Activated CD4-positive, alpha-beta T cell treated with anti-CD3 and anti-CD28 coated beads for 48 hours (primary cell): ENCODE measurements around the gene CD96.
"Not testable (repeated sequence)": the region's sequence is repeated elsewhere in the genome, so short reads cannot be mapped to it uniquely, and the experiment has no call there.

ENCODE experiments used
- DNase-seq: peaks from one replicate; pipeline ENCODE4 v3.0.0-alpha.2; 2020

Gene CD96

GRCh38 chr3:111630638-111631037, 88.6 kb downstream of the CD96 start:
- not testable (repeated sequence) for DNase-seq

DNA sequence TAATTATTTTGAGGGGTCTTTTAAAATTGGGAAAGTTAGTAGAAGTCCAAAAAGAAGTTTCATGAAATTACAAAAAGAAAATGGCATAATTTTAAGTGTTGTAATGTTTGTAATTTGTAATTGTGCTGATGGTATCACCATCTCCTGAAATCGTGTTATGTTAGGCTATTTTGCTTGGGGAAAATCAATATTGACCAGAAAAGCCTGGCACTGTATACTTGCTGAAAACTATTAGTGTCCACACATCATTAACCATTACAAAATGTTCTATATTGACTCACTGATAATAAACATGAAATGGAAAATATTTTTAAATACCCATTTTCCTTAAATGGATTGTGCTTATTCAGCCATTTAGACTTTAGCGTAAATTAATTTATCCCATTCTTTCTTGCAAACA, 93.4 kb downstream of the CD96 start:
- no peak for DNase-seq

DNA sequence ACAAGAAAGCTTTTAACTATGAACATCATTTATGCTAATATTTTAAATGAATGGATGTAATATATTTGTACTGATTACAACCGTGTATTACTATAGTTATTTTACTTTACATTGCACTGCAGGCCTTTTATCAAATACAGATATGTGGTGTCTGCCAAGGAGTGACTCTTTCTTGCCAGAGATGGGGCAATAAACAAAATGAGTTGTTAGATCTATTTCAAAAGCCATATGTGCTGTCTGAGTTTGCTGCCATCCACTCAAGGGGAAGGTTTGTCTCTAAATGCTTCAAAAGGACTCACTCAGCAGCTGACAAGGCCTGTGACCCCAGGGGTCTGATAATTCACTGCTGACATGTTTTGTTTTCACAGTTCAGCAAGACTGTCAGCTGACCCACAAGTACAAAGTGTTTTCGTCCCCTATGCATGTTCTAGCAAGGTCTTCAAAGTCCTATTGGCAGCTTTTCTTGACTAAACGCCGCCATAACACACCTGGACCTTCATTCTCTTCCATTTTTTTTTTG, 94.4 kb downstream of the CD96 start:
- DNase-seq, result no peak

DNA sequence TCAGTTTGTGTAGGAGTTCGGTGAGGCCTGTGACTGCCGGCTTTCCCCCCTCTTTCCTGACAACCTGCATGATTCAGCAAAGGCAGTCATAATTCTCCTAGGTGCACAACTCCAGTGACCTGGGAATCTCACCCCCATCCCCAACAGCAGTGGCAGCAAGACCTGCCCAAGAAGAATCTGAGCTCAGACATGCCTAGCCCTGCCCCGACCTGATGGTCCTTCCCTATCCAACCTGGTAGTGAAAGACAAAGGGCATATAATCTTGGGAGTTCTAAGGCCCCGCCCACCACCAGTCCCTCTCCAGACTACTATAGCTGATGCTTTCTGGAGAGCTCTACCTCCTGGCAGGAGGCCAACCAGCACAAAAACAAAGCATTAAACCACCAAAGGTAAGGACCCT, 97.3 kb downstream of the CD96 start:
- DNase-seq, result no peak

DNA sequence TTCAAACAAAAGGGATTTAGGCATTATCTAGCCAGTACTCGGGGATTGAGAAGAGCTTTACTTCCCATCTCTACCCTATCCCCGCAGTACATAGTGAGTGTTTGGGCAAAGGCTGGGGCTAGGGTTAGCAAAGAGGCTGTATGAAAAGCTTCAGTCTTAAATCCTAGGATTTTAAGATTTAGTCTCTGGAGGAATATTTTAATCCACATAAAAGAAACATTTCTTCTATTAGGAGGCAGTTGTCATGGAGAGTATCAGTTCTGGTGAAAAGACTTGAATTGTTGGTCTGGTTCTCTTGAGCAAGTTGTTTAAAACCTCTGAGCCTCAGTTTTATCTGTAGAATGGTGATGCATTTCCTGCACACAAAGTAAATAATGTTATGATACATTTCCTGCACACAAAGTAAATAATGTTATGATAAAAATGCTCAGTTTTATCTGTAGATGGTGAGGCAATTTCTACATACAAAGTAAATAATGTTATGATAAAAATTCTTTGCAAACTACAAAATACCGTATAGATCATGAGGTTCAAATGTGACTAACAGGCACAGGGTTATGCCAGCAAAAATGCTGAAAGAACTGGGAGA, 107.1 kb downstream of the CD96 start:
- no peak for DNase-seq

GRCh38 chr3:111650378-111651275, 108.6 kb downstream of the CD96 start:
- DNase-seq, result no peak

DNA sequence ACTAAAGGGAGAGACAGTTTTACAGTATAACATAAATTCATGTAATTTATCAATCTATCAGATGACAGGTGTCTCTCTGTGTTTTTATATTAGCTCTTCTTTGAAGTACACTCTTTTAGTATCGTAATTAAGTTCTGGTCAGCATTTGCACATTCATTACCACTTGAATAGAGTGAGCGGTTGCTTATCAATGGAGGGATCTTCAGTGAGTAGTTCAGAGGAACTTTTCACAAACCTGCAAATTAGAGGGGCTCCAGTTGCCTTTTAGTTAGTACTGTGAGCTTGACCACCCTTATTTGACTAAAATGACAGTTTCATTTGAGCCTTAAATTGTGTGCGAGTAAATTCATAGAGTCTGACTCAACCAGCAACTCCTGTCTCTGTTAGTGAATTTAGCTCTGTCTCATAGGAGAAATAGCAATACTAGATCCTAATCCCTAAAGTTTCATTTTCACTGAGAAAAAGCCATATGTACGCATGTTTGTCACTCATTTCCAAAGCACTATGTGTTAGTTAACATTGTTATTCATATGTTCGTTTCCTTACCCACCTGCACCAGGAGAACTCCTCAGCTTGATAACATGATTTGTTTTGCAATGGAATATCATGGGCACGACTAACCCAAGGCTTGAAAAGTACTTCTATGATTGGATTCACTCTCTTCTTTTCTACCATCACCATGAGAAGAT, 110.6 kb downstream of the CD96 start:
- DNase-seq, result no peak

DNA sequence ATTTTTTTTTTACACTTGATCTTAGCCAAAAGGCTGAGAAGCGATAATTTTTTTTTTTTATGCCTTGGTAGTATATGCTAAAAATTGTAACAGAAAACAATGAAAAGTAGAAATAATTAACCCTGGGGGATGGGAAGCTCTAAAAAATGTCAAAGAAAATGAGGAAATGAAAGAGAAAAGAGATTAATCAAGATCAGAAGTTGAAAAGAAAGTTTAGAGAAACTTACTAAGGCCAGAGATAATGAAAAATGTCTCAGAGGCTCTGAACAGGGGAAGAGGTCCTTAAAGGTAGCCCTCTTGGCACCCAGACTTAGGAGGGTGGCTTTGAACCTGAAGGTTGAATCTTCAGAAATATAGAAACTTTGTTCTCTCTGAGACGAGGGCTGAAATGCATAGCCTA, 111.8 kb downstream of the CD96 start:
- no peak for DNase-seq

- no peak for DNase-seq
Measured at GRCh38 chr3:111662012-111662411, 120.0 kb downstream of the CD96 start.

- DNase-seq, result no peak
Measured at GRCh38 chr3:111662907-111663306, 120.9 kb downstream of the CD96 start.

- DNase-seq, result peak; percentile 7
Measured at GRCh38 chr3:111666041-111666735, 124.2 kb downstream of the CD96 start.

DNA sequence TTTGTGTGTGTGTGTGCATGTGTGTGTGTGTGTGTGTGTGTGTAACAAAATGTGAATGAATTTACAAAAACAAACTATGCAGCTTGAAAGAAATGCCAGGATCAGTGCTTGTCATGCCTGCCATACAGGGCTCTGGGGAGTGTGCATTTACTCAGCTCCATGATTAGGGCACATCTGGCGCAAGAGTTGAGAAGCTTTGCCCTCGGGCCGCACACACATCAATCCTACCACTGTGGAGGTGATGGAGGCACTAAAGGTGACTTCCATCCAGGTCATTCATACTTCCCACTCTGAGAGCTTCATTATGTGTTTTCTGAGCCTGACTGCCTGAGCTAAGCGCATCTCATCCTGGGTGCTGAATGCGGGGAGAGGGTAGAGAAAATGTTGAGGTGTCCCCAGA, 125.2 kb downstream of the CD96 start:
- DNase-seq, result no peak

DNA sequence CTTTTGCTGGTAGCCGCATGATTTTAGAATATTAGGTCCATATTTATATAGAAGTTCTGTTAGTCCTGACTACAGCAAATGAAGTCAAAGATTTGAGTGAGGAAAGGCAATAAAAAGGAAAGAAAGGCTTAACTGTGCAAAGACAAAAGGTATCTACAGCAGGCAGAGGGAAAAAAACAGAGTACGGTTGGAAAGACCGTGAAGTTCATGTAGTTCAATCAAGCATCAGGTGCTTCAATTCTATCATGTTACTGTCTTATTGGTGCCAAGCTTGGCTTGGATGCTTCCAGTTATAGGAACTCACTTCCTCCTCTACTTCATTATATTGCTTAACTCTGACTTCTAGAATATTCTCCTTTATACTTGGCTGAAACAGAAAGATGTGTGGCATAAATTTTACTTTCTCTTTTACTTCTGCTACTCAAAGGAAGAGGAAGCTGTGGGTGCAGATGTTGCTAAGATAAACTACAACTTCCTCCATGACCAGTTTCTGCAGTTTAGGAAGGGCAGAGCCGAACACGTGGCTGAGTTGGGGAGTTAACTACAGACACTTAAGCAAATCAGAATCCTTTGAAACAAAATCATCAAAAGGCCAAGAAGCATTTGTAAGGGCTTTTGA, 125.7 kb downstream of the CD96 start:
- peak; percentile 77 for DNase-seq

DNA sequence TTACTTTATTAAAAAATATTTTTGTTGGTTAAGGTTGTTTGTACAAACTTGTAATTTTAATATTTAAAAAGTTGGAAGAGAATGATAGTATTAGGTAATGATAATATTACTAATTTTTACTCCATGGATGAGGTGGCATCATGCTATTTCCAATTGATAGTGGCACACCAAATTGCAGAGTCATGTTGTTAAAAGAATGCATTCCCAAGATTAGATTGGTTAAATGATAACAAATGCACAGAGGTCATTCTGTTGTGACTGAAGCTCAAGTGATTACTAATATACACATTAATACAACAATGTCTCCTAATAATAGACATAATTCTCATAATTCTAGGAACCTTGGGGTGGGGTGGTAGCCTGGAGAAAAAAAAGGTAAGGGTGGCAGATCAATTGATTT, 126.3 kb downstream of the CD96 start:
- no peak for DNase-seq

DNA sequence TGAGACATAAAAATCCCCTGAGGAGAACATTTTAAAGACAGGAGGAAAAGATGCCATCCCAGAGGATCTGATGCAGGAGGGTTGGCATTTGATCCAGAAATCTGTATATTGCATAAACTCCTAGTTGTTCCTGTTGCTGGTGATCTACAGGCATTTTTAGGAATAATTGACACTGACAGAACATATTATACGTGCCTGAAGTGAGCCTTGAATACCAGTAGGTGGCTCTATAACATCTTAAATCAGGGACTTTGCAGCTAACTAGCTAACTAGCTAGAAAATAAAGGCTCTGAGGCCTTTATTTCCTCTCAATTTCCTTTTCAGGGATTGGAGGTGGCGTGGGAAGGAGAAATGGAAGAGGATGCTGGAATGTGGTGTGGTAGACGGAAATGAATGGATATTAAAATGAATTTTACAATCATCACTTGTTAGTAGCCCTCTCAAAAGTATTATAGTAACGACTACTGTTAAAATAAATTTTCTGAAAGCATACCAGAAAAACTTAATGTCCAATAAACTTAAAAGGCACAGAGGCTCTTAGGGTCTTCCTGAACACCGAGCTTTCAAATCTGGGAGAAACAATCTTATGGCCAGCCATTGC, 127.0 kb downstream of the CD96 start:
- DNase-seq, result no peak

GRCh38 chr3:111669926-111670630, 128.1 kb downstream of the CD96 start:
- DNase-seq, result no peak

DNA sequence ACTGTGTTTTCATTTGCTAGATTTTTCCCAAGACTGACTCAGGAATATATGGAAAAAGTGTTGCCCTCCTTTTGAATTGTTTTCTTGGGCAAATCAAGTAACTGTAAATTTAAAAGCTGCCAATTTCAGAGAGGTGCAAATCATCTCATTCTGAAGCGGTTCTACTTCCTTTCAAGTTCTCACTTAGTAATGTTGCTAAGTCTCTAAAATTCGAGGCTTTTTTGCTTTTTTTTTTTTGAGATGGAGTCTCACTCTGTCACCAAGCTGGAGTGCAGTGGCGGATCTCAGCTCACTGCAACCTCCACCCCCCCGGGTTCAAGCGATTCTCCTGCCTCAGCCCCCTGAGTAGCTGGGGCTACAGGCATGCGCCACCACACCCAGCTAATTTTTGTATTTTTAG, 130.5 kb downstream of the CD96 start:
- DNase-seq, result not testable (repeated sequence)

GRCh38 chr3:111675846-111676210, 133.8 kb downstream of the CD96 start:
- DNase-seq, result no peak

DNA sequence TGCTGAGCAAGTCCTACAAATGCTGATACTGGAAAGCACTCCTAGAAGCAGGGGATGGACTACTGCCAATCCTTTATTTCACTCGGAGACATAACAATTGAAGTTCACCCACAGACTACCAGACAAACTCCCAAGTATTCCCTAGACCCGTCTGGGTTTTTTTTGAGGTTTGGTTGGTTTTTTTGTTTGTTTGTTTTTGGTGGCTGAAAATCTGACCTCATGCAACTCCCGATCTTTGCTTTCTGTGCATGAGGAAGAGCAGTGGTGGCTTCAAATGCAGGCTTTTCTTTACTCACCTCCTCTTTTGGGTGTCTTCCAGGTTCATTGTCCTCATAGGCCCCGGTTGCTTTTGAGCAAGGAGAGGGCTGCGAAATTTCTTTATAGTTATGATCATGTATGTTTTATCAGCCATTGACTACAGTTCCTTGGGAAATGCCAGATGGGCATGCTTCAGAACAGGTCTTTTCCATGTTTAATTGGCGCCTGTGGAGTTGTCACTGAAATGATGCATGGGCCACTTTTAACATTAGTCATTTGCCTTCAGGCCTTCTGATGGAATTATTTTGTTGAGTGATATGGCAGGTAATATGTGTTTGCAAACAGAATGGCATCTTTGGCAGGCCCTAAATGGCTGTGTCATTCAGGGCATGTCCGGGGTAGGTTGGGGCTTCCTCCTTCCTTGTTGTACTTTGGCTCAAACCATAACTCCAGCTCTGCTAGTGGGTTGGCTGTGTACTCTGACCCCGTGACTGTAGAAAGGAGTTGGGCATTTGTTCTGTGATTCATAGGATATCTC, 134.4 kb downstream of the CD96 start:
- peak; percentile 20 for DNase-seq

GRCh38 chr3:111677007-111677392, 135.0 kb downstream of the CD96 start:
- DNase-seq, result no peak
